C4-2B (cell line): ENCODE measurements around the gene PTPRQ.

Experiments used
- H3K27ac ChIP-seq: fragments of 450-650 bp; 2 replicates; pipeline ENCODE4 v1.5.1; 2017
- ZFX ChIP-seq: fragments of 450-650 bp; IDR thresholded peaks from 2 replicates; pipeline ENCODE4 v1.6.1; 2017
- TF ChIP-seq, protein P1 (sequence below): fragments of 450-650 bp; conservative IDR thresholded peaks from 2 replicates; pipeline ENCODE4 v1.5.1; 2017; ENCODE audit warnings: mild to moderate bottlenecking

PTPRQ gene

GRCh38 chr12:80617733-80618132, 173.7 kb downstream of the PTPRQ start:
- no peak overlapping the region for H3K27ac ChIP-seq
- TF ChIP-seq ZFX: no peak
- TF ChIP-seq, protein P1, sequence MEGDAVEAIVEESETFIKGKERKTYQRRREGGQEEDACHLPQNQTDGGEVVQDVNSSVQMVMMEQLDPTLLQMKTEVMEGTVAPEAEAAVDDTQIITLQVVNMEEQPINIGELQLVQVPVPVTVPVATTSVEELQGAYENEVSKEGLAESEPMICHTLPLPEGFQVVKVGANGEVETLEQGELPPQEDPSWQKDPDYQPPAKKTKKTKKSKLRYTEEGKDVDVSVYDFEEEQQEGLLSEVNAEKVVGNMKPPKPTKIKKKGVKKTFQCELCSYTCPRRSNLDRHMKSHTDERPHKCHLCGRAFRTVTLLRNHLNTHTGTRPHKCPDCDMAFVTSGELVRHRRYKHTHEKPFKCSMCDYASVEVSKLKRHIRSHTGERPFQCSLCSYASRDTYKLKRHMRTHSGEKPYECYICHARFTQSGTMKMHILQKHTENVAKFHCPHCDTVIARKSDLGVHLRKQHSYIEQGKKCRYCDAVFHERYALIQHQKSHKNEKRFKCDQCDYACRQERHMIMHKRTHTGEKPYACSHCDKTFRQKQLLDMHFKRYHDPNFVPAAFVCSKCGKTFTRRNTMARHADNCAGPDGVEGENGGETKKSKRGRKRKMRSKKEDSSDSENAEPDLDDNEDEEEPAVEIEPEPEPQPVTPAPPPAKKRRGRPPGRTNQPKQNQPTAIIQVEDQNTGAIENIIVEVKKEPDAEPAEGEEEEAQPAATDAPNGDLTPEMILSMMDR: no peak

DNA sequence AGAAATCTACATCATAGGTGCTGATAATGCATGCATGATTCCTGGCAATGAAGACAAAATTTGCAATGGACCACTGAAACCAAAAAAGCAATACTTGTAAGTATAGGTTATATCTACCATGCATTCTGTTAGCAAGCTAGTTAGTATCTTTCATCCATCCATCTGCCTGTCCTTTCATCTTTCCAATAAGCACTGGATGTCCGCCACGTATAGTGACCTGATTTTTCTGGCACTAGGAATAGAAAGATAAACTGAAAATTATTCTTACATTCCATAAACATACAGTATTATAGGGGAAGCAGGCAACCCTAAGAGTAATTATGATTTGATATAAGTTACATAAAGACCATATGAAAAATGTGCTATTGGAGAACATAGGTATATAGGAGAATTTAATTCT, 176.2 kb downstream of the PTPRQ start:
- H3K27ac ChIP-seq: no peak overlapping the region
- TF ChIP-seq, protein P1: no peak
- TF ChIP-seq ZFX: no peak

DNA sequence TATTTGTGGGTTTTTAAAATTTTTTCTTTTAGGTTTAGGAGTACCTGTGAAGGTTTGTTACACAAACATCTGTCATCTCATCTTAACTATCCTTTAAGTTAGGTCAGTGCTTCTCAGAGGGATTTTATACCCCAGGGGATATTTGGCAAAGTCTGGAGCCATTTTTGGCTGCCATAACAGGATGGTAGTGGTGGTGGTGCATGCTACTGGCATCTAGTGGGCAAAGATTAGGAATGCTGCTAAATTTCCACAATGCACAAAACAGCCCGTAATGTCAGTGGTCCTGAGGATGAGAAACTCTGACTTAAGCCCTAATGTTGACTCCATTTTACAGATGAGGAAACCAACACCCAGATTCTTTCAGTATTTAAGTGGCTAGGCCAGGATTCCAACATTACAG, 178.2 kb downstream of the PTPRQ start:
- H3K27ac ChIP-seq: no peak overlapping the region
- TF ChIP-seq ZFX: no peak
- TF ChIP-seq, protein P1: peak; percentile 32

GRCh38 chr12:80625051-80625450, 181.0 kb downstream of the PTPRQ start:
- no peak for TF ChIP-seq ZFX
- TF ChIP-seq, protein P1: no peak

GRCh38 chr12:80625901-80626300, 181.9 kb downstream of the PTPRQ start:
- TF ChIP-seq, protein P1: no peak
- TF ChIP-seq ZFX: no peak
- no peak overlapping the region for H3K27ac ChIP-seq

More at GRCh38 chr12:80625051-80625450, 181.0 kb downstream of the PTPRQ start:
- no peak overlapping the region; the same call in 1 of the 2 replicates for H3K27ac ChIP-seq

DNA sequence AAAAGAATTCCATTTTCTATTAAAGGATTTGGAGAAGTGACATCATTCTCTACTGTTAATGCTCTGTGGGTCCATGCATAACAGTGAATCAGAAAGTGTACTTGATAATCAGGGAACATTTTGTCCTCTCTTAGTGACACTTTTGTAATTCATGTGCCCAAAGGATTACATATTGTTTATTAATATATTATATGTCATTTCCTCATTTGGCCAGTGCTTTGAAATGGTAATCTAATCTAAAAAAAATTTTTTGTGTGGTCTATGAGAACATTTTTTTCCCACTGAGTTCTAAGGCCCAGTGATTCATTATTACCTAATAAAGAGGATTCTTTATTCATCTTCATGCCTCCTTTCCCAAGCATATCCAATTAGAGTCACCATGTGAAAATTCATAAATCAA, 183.7 kb downstream of the PTPRQ start:
- no peak for TF ChIP-seq ZFX
- TF ChIP-seq, protein P1: no peak
- no peak overlapping the region for H3K27ac ChIP-seq

DNA sequence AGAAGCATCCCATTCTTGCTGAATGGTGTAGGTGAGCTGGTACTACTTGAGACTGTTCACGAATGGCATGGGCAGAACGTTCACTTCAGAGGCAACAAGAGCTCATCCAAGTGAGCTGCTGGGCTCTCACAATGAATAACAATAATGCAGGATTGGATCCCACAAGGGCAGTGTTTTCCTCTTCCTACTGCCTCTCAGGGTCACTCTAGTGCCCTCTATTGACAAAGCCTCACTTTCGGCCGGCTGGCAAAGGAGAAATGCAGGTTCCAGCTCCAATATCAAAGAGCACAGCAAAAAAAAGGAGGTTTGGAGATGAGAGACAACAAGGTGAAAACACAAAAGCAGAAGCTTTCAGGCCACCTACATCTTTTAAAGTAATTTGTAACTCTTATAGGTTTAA, 188.8 kb downstream of the PTPRQ start:
- no peak overlapping the region; the same call in 1 of the 2 replicates for H3K27ac ChIP-seq
- TF ChIP-seq, protein P1: peak; percentile 52
- TF ChIP-seq ZFX: no peak
